HEK293T (cell line): ENCODE measurements around the gene WDR11.

Experiments
- CTCF ChIA-PET: fragments of 350-600 bp; formaldehyde crosslinking; extraction: SDS; loops from one replicate; lab custom pipeline; 2021; ENCODE audit warnings: antibody characterized with exemption, inconsistent platforms; lab: Yijun Ruan, JAX
- POLR2A ChIA-PET: fragments of 350-600 bp; formaldehyde crosslinking; extraction: SDS; loops from one replicate; lab custom pipeline; 2020; ENCODE audit warnings: antibody characterized with exemption, inconsistent platforms; lab: Yijun Ruan, JAX
- DNase-seq: peaks from one replicate; pipeline ENCODE4 v3.0.0; 2012; ENCODE audit warnings: mixed read lengths; ENCODE audit errors: extremely low spot score
- ARNT ChIP-seq: fragments of 450-650 bp; IDR thresholded peaks from 2 replicates; pipeline ENCODE4 v1.6.1; 2017; ENCODE audit warnings: mild to moderate bottlenecking
- BHLHE40 ChIP-seq: fragments of 450-650 bp; IDR thresholded peaks from 2 replicates; pipeline ENCODE4 v1.6.1; 2016; ENCODE audit warnings: mild to moderate bottlenecking, moderate library complexity, borderline replicate concordance
- CTBP1 ChIP-seq: fragments of 450-650 bp; IDR thresholded peaks from 2 replicates; pipeline ENCODE4 v1.6.1; 2016; ENCODE audit warnings: borderline replicate concordance
- ELF4 ChIP-seq: fragments of 450-650 bp; IDR thresholded peaks from 2 replicates; pipeline ENCODE4 v1.6.1; 2017; ENCODE audit warnings: antibody characterized with exemption
- FOXA1 ChIP-seq: fragments of 450-650 bp; IDR thresholded peaks from 2 replicates; pipeline ENCODE4 v1.6.1; 2016; ENCODE audit warnings: mild to moderate bottlenecking
- FOXK2 ChIP-seq: fragments of 450-650 bp; IDR thresholded peaks from 2 replicates; pipeline ENCODE4 v1.6.1; 2016; ENCODE audit warnings: mild to moderate bottlenecking
- FOXM1 ChIP-seq: fragments of 450-650 bp; IDR thresholded peaks from 2 replicates; pipeline ENCODE4 v1.6.1; 2017; ENCODE audit warnings: mild to moderate bottlenecking, borderline replicate concordance
- HDGF ChIP-seq: fragments of 450-650 bp; IDR thresholded peaks from 2 replicates; pipeline ENCODE4 v1.6.1; 2017; ENCODE audit warnings: antibody characterized with exemption, borderline replicate concordance
- L3MBTL2 ChIP-seq: fragments of 450-650 bp; conservative IDR thresholded peaks from 2 replicates; pipeline ENCODE4 v1.6.1; 2016; ENCODE audit warnings: mild to moderate bottlenecking
- LEF1 ChIP-seq: fragments of 450-650 bp; IDR thresholded peaks from 2 replicates; pipeline ENCODE4 v1.6.1; 2017; ENCODE audit warnings: mild to moderate bottlenecking, borderline replicate concordance
- NFRKB ChIP-seq: fragments of 450-650 bp; IDR thresholded peaks from 2 replicates; pipeline ENCODE4 v1.6.1; 2016; ENCODE audit warnings: mild to moderate bottlenecking, moderate library complexity
- SP1 ChIP-seq: fragments of 450-650 bp; IDR thresholded peaks from 2 replicates; pipeline ENCODE4 v1.6.1; 2017
- SUZ12 ChIP-seq: fragments of 450-650 bp; IDR thresholded peaks from 2 replicates; pipeline ENCODE4 v1.6.1; 2016; ENCODE audit warnings: mild to moderate bottlenecking
- TARDBP ChIP-seq: fragments of 450-650 bp; IDR thresholded peaks from 2 replicates; pipeline ENCODE4 v1.6.1; 2016
- ZNF384 ChIP-seq: fragments of 450-650 bp; IDR thresholded peaks from 2 replicates; pipeline ENCODE4 v1.6.1; 2016
- TF ChIP-seq, protein P1 (sequence below): fragments of 450-650 bp; IDR thresholded peaks from 2 replicates; pipeline ENCODE4 v1.6.1; 2016

WDR11 gene

DNA sequence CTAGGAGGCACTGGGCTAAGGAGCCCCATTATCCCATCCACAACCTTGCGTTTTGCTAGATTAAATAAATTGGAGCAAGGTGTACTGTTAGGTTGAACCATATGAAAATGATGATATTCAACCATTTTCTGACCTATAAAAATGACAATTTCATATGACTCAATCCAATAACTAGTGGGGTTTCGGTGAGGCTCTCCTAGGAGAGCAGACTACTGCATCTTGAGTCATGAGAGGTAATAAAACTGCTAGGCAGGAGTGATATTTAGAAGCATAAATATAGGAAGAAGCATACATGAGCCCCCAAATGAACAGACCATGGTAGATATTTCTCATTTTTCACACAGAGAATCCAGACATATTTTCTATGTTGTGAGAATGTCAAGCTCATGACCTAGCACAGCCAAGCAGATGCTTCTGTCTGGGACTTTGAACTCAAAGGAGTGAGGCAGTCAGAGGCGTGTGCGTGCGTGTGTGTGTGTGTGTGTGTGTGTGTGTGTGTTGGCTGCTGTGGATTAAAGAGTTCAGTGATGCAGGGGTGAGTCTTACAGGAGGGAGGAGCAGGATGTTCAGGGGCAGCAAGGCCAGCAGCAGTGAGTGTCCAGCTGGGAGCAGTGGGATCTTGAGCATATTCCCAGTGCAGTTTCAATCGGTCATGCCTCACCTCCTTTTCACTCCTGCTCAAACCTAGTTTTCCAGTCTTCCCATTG, 17.8 kb upstream of the WDR11 start:
- TF ChIP-seq FOXK2 (no peak), FOXM1 (no peak), NFRKB (no peak), SP1 (no peak), ZNF384 (no peak), SUZ12 (no peak), LEF1 (no peak), CTBP1 (no peak), FOXA1 (no peak), BHLHE40 (no peak), L3MBTL2 (no peak), TARDBP (no peak), HDGF (no peak)
- TF ChIP-seq, protein P1, sequence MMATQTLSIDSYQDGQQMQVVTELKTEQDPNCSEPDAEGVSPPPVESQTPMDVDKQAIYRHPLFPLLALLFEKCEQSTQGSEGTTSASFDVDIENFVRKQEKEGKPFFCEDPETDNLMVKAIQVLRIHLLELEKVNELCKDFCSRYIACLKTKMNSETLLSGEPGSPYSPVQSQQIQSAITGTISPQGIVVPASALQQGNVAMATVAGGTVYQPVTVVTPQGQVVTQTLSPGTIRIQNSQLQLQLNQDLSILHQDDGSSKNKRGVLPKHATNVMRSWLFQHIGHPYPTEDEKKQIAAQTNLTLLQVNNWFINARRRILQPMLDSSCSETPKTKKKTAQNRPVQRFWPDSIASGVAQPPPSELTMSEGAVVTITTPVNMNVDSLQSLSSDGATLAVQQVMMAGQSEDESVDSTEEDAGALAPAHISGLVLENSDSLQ, result no peak
- POLR2A ChIA-PET, result interaction anchor here (1.1 kb wide), 1 partner anchor 19 kb away, joined by 3 read pairs; no protein-coding TSS in a partner anchor
- CTCF ChIA-PET, result no interaction called here
- no peak for DNase-seq

DNA sequence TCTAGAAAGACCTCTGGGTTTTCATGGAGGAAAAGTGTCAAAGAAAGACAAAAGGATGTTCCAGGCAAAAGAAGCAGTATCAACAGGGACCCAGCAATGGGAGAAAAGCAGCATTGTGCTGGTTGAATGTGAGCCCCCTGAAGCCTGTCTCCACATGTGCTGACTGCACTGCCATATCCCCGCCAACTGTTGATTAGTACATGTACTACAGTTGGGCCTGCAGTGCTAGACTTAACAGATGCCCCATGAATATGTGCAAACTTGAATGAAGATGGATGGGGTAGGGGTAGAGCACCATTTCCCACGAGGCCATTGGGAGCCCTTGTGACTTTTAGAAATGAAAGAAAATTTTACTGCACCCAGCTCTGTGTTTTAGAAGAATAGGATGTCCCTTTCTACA, 15.6 kb upstream of the WDR11 start:
- ChIA-PET CTCF (no interaction called here), POLR2A (no interaction called here)
- DNase-seq, result no peak
- TF ChIP-seq ELF4, result no peak
- no peak for TF ChIP-seq BHLHE40
- TF ChIP-seq HDGF, result no peak
- TF ChIP-seq FOXA1, result no peak
- TF ChIP-seq SUZ12, result no peak

DNA sequence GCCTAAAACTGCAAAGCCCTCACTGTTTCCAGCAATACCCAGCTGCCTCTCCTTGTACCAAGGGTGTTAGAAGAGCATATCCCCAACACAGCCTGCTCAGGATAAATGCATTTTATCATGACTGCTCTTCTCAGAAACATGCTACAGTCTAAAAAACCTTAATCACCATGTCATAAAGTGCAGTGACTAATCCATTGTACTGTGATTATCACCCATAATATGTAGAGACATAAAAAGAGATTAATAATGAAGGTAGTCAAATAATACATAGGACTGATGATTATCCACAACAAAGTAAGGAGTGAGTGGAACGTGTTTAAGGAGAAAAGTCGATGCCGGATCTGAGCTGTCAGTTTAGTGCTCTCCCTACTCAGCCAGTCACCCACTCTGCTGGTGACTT, 12.2 kb upstream of the WDR11 start:
- CTCF ChIA-PET, result interaction anchor here (1.0 kb wide), 1 partner anchor 12 kb away, joined by 3 read pairs; no protein-coding TSS in a partner anchor

DNA sequence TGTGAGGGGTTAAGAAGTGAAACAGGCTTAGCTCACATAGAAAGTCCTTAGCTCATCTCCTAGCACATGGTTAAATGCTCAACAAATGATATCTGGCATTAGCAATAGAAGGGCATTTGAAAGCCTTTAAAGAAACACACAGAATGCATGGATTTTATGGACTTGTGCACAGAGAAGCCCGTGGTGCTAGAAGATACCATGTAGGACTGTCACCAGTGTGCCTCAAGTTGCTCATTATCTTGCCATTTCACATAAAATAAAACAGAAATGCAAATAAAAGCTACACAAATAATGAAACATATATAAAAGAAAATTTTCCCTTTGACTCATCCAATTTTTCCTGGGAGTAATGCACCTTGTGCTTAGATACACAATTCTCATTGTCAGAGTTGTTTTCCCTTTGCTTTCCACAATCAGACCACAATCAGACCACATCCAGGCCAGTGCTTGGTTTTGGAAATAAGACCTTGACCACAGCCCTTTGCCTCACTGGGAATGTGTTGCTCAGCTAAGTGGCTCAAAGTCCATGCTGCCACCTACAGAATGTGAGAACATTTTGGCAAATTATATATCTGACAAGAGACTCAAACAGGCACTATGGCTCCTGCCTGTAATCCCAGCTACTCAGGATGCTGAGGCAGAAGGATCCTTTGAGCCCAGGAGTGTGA, 9.5 kb upstream of the WDR11 start:
- POLR2A ChIA-PET, result interaction anchor here (0.6 kb wide), 1 partner anchor 11 kb away, joined by 3 read pairs; no protein-coding TSS in a partner anchor
- CTCF ChIA-PET, result no interaction called here
- DNase-seq, result no peak
- TF ChIP-seq TARDBP (no peak), FOXM1 (no peak), FOXA1 (no peak), SUZ12 (no peak), BHLHE40 (no peak), ZNF384 (no peak), ARNT (no peak), HDGF (no peak), LEF1 (no peak), FOXK2 (no peak), CTBP1 (no peak), NFRKB (no peak)
- TF ChIP-seq, protein P1, result no peak

More for the DNA sequence above, 12.2 kb upstream of the WDR11 start:
- POLR2A ChIA-PET, result no interaction called here
- TF ChIP-seq ZNF384 (no peak), LEF1 (no peak), BHLHE40 (no peak), ELF4 (no peak), FOXA1 (no peak), SUZ12 (no peak), SP1 (no peak), CTBP1 (no peak), NFRKB (no peak), FOXK2 (no peak), HDGF (no peak), TARDBP (no peak), ARNT (no peak), FOXM1 (no peak), L3MBTL2 (no peak)
- TF ChIP-seq, protein P1, result no peak
- no peak for DNase-seq

DNA sequence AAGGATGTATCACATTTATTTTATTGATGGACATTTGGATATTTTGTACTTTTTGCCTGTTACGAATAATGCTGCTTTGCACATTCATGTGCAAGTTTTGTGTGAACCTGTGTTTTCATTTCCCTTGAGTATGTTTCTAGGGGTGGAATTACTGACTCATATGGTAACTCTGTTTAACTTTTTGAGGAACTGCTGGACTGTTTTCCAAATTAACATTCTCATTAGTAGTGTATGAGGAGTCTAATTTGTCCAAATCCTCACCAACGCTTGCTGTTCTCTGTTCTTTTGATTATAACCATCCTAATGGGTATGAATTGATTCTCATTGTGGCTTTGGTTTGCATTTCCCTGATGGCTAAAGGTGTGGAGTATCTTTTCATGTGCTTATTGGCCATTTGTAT, 3.2 kb downstream of the WDR11 start:
- no peak for TF ChIP-seq ELF4
- no peak for TF ChIP-seq SP1
- TF ChIP-seq SUZ12, result no peak
- no peak for TF ChIP-seq FOXA1
- CTCF ChIA-PET, result no interaction called here
- POLR2A ChIA-PET, result no interaction called here
- DNase-seq, result no peak
